GM12878 (cell line): ENCODE measurements around the gene FGGY.

Experiments
- EZH2 ChIP-seq: IDR thresholded peaks from 2 replicates; pipeline ENCODE4 v1.6.1; 2012; ENCODE audit warnings: low read depth, mild to moderate bottlenecking, control low read depth, inconsistent platforms, low read length, borderline replicate concordance; ENCODE audit not compliant: control insufficient read depth
- FOXM1 ChIP-seq: IDR thresholded peaks from 2 replicates; pipeline ENCODE4 v1.6.1; 2012; ENCODE audit warnings: low read depth, mild to moderate bottlenecking, inconsistent platforms, low read length, moderate library complexity
- TF ChIP-seq, protein P1 (sequence below): IDR thresholded peaks from 2 replicates; pipeline ENCODE4 v1.6.1; 2012; ENCODE audit warnings: low read depth, low read length, improper control_type of control experiment

DNA sequence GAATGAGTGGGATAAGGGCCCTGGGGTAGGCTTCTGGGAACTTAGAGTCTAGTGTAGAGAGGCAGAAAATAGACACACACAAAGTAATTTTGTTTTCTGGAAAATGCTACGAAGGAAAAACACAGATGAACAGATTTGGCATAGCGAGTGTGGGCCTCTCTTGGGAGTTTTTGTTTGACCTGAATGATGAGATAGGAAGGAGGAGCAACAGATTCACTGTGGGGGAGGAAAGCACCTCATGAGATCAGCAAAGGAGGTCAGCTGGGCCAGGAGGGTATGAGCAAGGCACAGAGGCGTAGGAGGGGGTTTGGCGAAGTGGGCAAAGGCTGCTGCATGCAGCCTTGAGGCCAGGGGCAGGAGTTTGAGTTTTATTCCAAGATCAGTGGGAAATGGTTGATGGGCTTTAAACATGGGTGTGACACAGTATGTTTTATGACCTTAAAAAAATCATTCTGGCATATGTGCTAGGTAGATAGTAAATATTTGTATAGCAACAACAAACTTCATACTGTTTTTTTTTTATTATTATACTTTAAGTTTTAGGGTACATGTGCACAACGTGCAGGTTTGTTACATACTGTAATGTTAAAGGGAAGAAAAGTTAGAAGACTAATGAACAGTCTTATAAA is 57.9 kb downstream of the FGGY start:
- TF ChIP-seq, protein P1, sequence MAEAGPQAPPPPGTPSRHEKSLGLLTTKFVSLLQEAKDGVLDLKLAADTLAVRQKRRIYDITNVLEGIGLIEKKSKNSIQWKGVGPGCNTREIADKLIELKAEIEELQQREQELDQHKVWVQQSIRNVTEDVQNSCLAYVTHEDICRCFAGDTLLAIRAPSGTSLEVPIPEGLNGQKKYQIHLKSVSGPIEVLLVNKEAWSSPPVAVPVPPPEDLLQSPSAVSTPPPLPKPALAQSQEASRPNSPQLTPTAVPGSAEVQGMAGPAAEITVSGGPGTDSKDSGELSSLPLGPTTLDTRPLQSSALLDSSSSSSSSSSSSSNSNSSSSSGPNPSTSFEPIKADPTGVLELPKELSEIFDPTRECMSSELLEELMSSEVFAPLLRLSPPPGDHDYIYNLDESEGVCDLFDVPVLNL, result no peak
- TF ChIP-seq EZH2 (no peak), FOXM1 (no peak; the same call in 1 of the 2 replicates)
